Neutrophil (primary cell): ENCODE data around the gene BGN.

ENCODE experiments used
- H3K27ac ChIP-seq: fragments of 200-600 bp; sonication (generic); 2 replicates; pipeline ENCODE4 v1.5.1; 2016; ENCODE audit warnings: mild to moderate bottlenecking, moderate library complexity
- H3K27me3 ChIP-seq: fragments of 200-600 bp; sonication (generic); 2 replicates; pipeline ENCODE4 v1.6.0; 2016; ENCODE audit warnings: mild to moderate bottlenecking
- H3K36me3 ChIP-seq: fragments of 200-600 bp; sonication (generic); 2 replicates; pipeline ENCODE4 v1.5.1; 2017
- H3K4me1 ChIP-seq, 2 experiments: fragments of 200-600 bp in 1 of 2; sonication (generic) in 1 of 2; 1 replicate in 1 of 2; 2 replicates in 1 of 2; pipeline versions ENCODE4 v1.5.1 to v1.6.1; 2013 to 2016; ENCODE audit warnings: low read depth in 1 of 2, low read length in 1 of 2, mild to moderate bottlenecking in 1 of 2, moderate library complexity in 1 of 2; ENCODE audit not compliant: control insufficient read depth in 1 of 2, insufficient read depth in 1 of 2
- H3K4me3 ChIP-seq, 2 experiments: fragments of 200-600 bp in 1 of 2; sonication (generic) in 1 of 2; 1 replicate in 1 of 2; 2 replicates in 1 of 2; pipeline ENCODE4 v1.5.1; 2013 to 2016; ENCODE audit warnings: low read depth in 1 of 2, low read length in 1 of 2, mild to moderate bottlenecking in 1 of 2, moderate library complexity in 1 of 2
- H3K9me3 ChIP-seq: fragments of 200-600 bp; sonication (generic); 2 replicates; pipeline ENCODE4 v1.5.1; 2016
- TF ChIP-seq, protein P1 (sequence below): fragments of 200-600 bp; sonication (generic); IDR thresholded peaks from 2 replicates; pipeline ENCODE4 v1.5.1; 2016; ENCODE audit warnings: antibody characterized with exemption

BGN gene

DNA sequence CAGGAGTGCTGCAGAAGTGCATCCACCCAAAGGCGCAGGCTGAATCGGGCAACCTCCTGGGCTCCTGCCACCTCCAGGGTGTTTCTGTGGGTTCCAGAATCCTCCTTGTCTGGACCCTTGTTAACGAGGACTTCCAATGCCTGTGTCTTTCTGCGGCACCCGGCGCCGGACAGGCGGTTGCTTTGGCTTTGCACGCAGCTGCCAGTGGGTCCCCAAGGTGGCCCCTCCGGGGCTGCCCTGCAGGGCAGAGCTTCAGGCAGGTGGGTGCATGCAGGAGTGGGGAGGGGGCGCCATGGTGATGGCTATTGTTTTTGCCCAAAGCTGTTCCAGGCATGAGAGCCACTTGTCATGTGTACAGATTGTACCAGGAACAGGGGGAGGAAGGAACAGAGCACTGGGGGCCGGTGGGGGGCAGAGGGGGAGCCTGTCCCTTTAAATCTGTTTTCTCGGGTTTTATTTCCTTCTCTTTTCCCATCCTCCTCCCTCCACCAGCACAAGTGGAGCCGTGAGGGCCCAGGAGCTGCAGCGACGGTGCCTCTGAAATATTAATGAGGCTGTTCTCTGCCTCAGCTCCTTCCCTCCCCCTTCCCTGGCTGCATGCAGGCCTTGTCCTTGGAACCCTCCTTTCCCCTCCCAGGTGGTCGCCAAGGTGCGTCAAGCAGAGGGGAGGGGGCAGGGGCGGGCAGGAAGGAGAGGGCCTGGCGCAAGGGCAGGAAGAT is 35.8 kb downstream of the BGN start:
- TF ChIP-seq, protein P1, sequence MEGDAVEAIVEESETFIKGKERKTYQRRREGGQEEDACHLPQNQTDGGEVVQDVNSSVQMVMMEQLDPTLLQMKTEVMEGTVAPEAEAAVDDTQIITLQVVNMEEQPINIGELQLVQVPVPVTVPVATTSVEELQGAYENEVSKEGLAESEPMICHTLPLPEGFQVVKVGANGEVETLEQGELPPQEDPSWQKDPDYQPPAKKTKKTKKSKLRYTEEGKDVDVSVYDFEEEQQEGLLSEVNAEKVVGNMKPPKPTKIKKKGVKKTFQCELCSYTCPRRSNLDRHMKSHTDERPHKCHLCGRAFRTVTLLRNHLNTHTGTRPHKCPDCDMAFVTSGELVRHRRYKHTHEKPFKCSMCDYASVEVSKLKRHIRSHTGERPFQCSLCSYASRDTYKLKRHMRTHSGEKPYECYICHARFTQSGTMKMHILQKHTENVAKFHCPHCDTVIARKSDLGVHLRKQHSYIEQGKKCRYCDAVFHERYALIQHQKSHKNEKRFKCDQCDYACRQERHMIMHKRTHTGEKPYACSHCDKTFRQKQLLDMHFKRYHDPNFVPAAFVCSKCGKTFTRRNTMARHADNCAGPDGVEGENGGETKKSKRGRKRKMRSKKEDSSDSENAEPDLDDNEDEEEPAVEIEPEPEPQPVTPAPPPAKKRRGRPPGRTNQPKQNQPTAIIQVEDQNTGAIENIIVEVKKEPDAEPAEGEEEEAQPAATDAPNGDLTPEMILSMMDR, result no peak
- Histone ChIP-seq H3K9me3 (no peaks in the 10 kb centered on the region), H3K27me3 (no peaks in the 10 kb centered on the region), H3K36me3 (no peaks in the 10 kb centered on the region), H3K27ac (no peak overlapping the region), H3K4me3 (no peak overlapping the region), H3K4me1 (no peaks in the 10 kb centered on the region)

DNA sequence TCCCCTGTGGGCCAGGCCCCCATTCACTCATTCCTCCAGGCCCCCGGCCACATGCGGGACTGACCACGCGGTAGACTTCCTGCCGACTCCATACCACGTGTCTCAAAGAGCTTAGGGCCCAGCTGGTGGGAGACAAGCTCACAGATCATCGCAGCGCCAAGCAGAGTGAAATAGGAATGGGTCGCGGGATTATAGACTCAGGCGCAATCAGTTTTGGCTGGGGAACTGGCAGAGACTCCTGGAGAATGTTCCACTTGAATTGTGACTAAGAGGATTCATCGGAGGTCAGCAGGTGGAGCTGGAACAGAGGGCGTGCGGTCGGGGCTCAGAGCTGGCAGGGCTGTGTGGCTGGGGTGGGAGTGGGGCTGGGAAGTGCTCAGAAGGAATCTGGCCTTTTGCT is 38.3 kb downstream of the BGN start:
- Histone ChIP-seq H3K4me3 (no peak overlapping the region), H3K27ac (no peak overlapping the region), H3K4me1 (no peaks in the 10 kb centered on the region), H3K9me3 (no peaks in the 10 kb centered on the region), H3K36me3 (no peaks in the 10 kb centered on the region), H3K27me3 (no peaks in the 10 kb centered on the region)
- TF ChIP-seq, protein P1, result no peak

DNA sequence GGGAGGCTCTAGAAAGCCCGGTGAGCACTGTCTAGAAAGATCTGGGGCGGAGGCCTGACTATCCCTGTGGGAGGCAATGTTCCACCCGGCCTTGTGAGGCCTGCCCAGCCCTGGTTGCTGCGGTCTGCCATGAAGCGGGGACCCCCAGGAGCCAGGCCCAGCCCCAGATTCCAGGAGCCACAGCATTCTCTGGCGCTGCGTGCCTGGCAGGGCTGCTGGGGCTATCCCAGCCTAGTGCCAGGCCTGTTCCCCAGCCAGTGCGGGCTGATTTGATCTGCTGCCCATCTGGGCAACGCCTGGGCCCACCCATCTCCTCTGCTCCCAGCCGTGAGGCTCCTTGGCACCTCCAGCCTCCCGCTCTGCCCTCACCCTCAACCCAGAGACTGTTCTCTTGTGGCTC is 42.3 kb downstream of the BGN start:
- TF ChIP-seq, protein P1, result no peak
- Histone ChIP-seq H3K27me3 (no peaks in the 10 kb centered on the region), H3K9me3 (no peaks in the 10 kb centered on the region), H3K36me3 (no peaks in the 10 kb centered on the region), H3K4me3 (no peak overlapping the region), H3K27ac (no peak overlapping the region), H3K4me1 (no peaks in the 10 kb centered on the region)

DNA sequence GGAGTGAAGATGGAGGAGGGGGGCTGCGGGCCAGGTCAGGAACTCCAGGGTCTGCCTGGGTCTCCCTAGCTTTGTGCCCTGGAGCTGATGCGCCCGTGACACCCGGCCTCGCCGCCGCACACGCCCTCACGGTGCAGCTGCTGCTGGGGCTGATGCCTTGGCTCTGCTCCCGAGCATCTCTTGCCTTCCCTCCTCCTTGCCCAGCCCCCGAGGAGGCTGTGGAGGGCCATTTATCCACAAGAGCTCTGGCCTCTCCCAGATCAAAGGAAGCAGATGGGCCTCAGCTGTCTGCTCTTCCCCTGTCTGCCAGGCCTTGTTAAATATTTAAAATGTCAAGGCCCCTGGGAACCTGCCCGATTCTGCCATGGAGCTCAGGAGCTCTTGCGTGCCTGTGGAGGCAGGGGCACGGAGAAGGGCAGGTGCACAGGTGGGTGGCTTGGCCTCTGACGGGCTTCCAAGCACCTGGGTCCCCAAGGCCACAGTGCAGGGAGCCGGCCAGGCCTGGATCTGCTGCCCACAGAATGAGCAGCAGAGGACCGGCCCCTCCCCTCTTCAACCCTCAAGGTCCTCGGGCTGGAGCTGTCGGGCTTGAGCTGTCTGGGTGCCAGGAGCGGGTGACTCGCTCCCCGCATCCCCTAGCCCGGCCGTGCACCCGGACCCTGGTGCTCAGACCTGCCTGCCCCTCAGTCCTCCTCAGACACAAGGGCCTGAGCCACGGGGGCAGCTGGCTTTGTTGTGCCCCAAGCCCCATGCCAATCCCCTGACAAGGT is 42.9 kb downstream of the BGN start:
- TF ChIP-seq, protein P1, result no peak
- H3K4me1 ChIP-seq, result no peaks in the 10 kb centered on the region
- no peaks in the 10 kb centered on the region for H3K9me3 ChIP-seq
- H3K27me3 ChIP-seq, result no peaks in the 10 kb centered on the region
- no peak overlapping the region for H3K27ac ChIP-seq
- no peaks in the 10 kb centered on the region for H3K36me3 ChIP-seq
- H3K4me3 ChIP-seq, result no peak overlapping the region

DNA sequence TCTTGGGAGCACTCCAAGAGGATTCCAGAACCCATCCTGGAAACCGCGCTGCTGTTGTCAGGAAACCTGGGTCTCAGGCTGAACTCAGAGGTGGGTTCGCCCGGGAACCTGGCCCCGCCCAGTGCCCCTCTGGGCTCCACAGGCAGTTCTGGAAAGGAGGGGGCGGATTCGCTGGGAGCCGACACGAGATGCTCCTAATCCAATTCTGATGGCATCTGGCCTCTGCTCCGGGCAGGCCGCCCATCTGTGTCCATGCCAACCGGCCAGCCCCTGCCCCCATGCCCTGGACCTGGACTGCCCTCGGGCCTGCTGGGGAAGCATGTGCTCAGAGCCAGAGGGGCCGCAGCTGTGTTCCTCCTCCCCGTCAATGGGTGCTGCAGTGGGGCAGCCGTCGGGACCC is 43.6 kb downstream of the BGN start:
- H3K27ac ChIP-seq, result no peak overlapping the region
- no peaks in the 10 kb centered on the region for H3K9me3 ChIP-seq
- no peak overlapping the region for H3K4me3 ChIP-seq
- H3K36me3 ChIP-seq, result no peaks in the 10 kb centered on the region
- H3K4me1 ChIP-seq, result no peaks in the 10 kb centered on the region
- no peaks in the 10 kb centered on the region for H3K27me3 ChIP-seq
- TF ChIP-seq, protein P1, result no peak
